ENCODE measurements around the gene TEX11.

The TEX11 gene

GRCh38 chrX:70826715-70827114 is 81.8 kb downstream of the TEX11 start:
- no peaks in the 10 kb centered on the region for H3K9me2 ChIP-seq (replicated peaks; ENCODE audit: control insufficient read depth, low read length)
- no peaks in the 10 kb centered on the region for H3K4me1 ChIP-seq (ENCODE audit: control insufficient read depth, low read length)
- H3K27me3 ChIP-seq (ENCODE audit: control insufficient read depth, low read length) = no peaks in the 10 kb centered on the region
- no peaks in the 10 kb centered on the region for H3K79me2 ChIP-seq (ENCODE audit: control insufficient read depth, low read length)
- H3K27ac ChIP-seq (ENCODE audit: low read depth, low read length) = no peak overlapping the region
- no peaks in the 10 kb centered on the region for H3F3A ChIP-seq (ENCODE audit: control insufficient read depth, insufficient read depth)
- H4K20me1 ChIP-seq (ENCODE audit: control insufficient read depth, insufficient read depth, low read depth, low read length) = no peaks in the 10 kb centered on the region
- no peaks in the 10 kb centered on the region for H3K9me3 ChIP-seq (ENCODE audit: control insufficient read depth, insufficient read depth, low read length)
- no peak overlapping the region for H3K4me2 ChIP-seq (ENCODE audit: low read length)
- no peaks in the 10 kb centered on the region for H3K36me3 ChIP-seq (ENCODE audit: control insufficient read depth, low read length)
- no peak overlapping the region for H3K4me3 ChIP-seq (ENCODE audit: low read length)
- TF ChIP-seq CTCF (IDR thresholded peaks at IDR 0.05; ENCODE audit: low read depth, low read length, poor library complexity, severe bottlenecking) (no peak), EZH2phosphoT487 (IDR thresholded peaks at IDR 0.05; ENCODE audit: borderline replicate concordance, low read length) (no peak)

- Histone ChIP-seq H3K27ac (ENCODE audit: low read depth, low read length) (no peak overlapping the region), H3K36me3 (ENCODE audit: control insufficient read depth, low read length) (no peaks in the 10 kb centered on the region), H3K4me1 (ENCODE audit: control insufficient read depth, low read length) (no peaks in the 10 kb centered on the region), H3K79me2 (ENCODE audit: control insufficient read depth, low read length) (no peaks in the 10 kb centered on the region), H3K9me2 (replicated peaks; ENCODE audit: control insufficient read depth, low read length) (no peaks in the 10 kb centered on the region), H3K4me3 (ENCODE audit: low read length) (no peak overlapping the region), H3K9me3 (ENCODE audit: control insufficient read depth, insufficient read depth, low read length) (no peaks in the 10 kb centered on the region), H3K4me2 (ENCODE audit: low read length) (no peak overlapping the region), H3K27me3 (ENCODE audit: control insufficient read depth, low read length) (no peaks in the 10 kb centered on the region), H4K20me1 (ENCODE audit: control insufficient read depth, insufficient read depth, low read depth, low read length) (no peaks in the 10 kb centered on the region), H3F3A (ENCODE audit: control insufficient read depth, insufficient read depth) (no peaks in the 10 kb centered on the region)
- TF ChIP-seq CTCF (IDR thresholded peaks at IDR 0.05; ENCODE audit: low read depth, low read length, poor library complexity, severe bottlenecking) (no peak), EZH2phosphoT487 (IDR thresholded peaks at IDR 0.05; ENCODE audit: borderline replicate concordance, low read length) (no peak)
These were observed 83.1 kb downstream of the TEX11 start for GRCh38 chrX:70825366-70825765.

- TF ChIP-seq CTCF (IDR thresholded peaks at IDR 0.05; ENCODE audit: low read depth, low read length, poor library complexity, severe bottlenecking) (no peak), EZH2phosphoT487 (IDR thresholded peaks at IDR 0.05; ENCODE audit: borderline replicate concordance, low read length) (no peak)
- H3K27me3 ChIP-seq (ENCODE audit: control insufficient read depth, low read length) = no peaks in the 10 kb centered on the region
- no peaks in the 10 kb centered on the region for H4K20me1 ChIP-seq (ENCODE audit: control insufficient read depth, insufficient read depth, low read depth, low read length)
- H3K36me3 ChIP-seq (ENCODE audit: control insufficient read depth, low read length) = no peaks in the 10 kb centered on the region
- H3F3A ChIP-seq (ENCODE audit: control insufficient read depth, insufficient read depth) = no peaks in the 10 kb centered on the region
- H3K9me3 ChIP-seq (ENCODE audit: control insufficient read depth, insufficient read depth, low read length) = no peaks in the 10 kb centered on the region
- no peak overlapping the region for H3K4me3 ChIP-seq (ENCODE audit: low read length)
- H3K4me1 ChIP-seq (ENCODE audit: control insufficient read depth, low read length) = no peaks in the 10 kb centered on the region
- H3K9me2 ChIP-seq (replicated peaks; ENCODE audit: control insufficient read depth, low read length) = no peaks in the 10 kb centered on the region
- H3K79me2 ChIP-seq (ENCODE audit: control insufficient read depth, low read length) = no peaks in the 10 kb centered on the region
- no peak overlapping the region for H3K4me2 ChIP-seq (ENCODE audit: low read length)
- no peak overlapping the region for H3K27ac ChIP-seq (ENCODE audit: low read depth, low read length)
These were observed 99.3 kb downstream of the TEX11 start for GRCh38 chrX:70808942-70809940.

Measured in DOHH2 (cell line).